Activated CD4-positive, alpha-beta T cell treated with anti-CD3 and anti-CD28 coated beads for 24 hours (primary cell): Measurements from ENCODE around the gene PCNX3.
"Not testable (repeated sequence)": the region's sequence is repeated elsewhere in the genome, so short reads cannot be mapped to it uniquely, and the experiment has no call there.

Experiments used
- DNase-seq, 2 donors: peaks; one replicate each; pipeline ENCODE4 v3.0.0-alpha.2; 2020; ENCODE audit warnings: low read depth in 2 of 2

Gene PCNX3

GRCh38 chr11:65619281-65619928 is 3.8 kb downstream of the PCNX3 start:
- no peak for DNase-seq

GRCh38 chr11:65620666-65621065 is 5.1 kb downstream of the PCNX3 start:
- DNase-seq = no peak

- no peak for DNase-seq
These were observed 5.9 kb downstream of the PCNX3 start for GRCh38 chr11:65621460-65621859.

- DNase-seq = no peak
These were observed 6.4 kb downstream of the PCNX3 start for GRCh38 chr11:65622011-65622410.

- no peak for DNase-seq
These were observed 7.6 kb downstream of the PCNX3 start for GRCh38 chr11:65623177-65623576.

GRCh38 chr11:65623852-65624616 is 8.5 kb downstream of the PCNX3 start:
- DNase-seq = no peak

- no peak for DNase-seq
These were observed 9.5 kb downstream of the PCNX3 start for GRCh38 chr11:65624931-65625627.

- DNase-seq = no peak
These were observed 10.2 kb downstream of the PCNX3 start for GRCh38 chr11:65625628-65626342.

GRCh38 chr11:65627202-65627601 is 11.6 kb downstream of the PCNX3 start:
- no peak for DNase-seq

GRCh38 chr11:65629579-65629978 is 14.0 kb downstream of the PCNX3 start:
- DNase-seq = no peak

- DNase-seq = no peak
These were observed 14.6 kb downstream of the PCNX3 start for GRCh38 chr11:65630215-65630614.

- DNase-seq = no peak
These were observed 18.0 kb downstream of the PCNX3 start for GRCh38 chr11:65633390-65634108.

- no peak for DNase-seq
These were observed 18.5 kb downstream of the PCNX3 start for GRCh38 chr11:65634109-65634436.

- no peak for DNase-seq
These were observed 18.9 kb downstream of the PCNX3 start for GRCh38 chr11:65634440-65634839.

GRCh38 chr11:65634905-65635731 is 19.5 kb downstream of the PCNX3 start:
- DNase-seq = no peak

- no peak for DNase-seq
These were observed 20.8 kb downstream of the PCNX3 start for GRCh38 chr11:65636108-65637031.

- no peak for DNase-seq
These were observed 21.5 kb downstream of the PCNX3 start for GRCh38 chr11:65637032-65637557.

GRCh38 chr11:65637794-65638419 is 22.3 kb downstream of the PCNX3 start, which contains the start of gene SIPA1:
TSS of gene SIPA1 (plus strand) at chr11:65638101. CDS start at chr11:65640922, 2,821 bp downstream.
- peak; percentile 62 to 67 for DNase-seq

- not testable (repeated sequence) for DNase-seq
These were observed 23.6 kb downstream of the PCNX3 start for GRCh38 chr11:65639228-65639597.
